Head of caudate nucleus (tissue), 42 donors: ENCODE measurements around the gene NR1D2.
A peak's percentile ranks its signal among the peaks of the same experiment; 100 is the strongest.

Experiments
- DNase-seq, 42 donors: peaks; one replicate each; pipeline versions ENCODE4 v3.0.0 to v3.0.0-alpha.2; 2020 to 2021; ENCODE audit warnings: mixed read lengths in 7 of 42
- intact Hi-C: fragments of 100-400 bp; cut with DNase I; formaldehyde crosslinking; loops from one replicate; pipeline ENCODE4 v1.15.0; 2022

NR1D2 gene

GRCh38 chr3:23926246-23926645, 18.8 kb upstream of the NR1D2 start:
- intact Hi-C loops = no loop called here
- DNase-seq = no peak

GRCh38 chr3:23926736-23927135, 18.4 kb upstream of the NR1D2 start:
- peak in 21 of 42 donors; percentile 12 to 64 (median 32) for DNase-seq
- intact Hi-C loops = no loop called here

GRCh38 chr3:23928524-23928923, 16.6 kb upstream of the NR1D2 start:
- no peak for DNase-seq
- intact Hi-C loops = no loop called here

- no peak for DNase-seq
- intact Hi-C loops = no loop called here
Observed at GRCh38 chr3:23931597-23931996, 13.5 kb upstream of the NR1D2 start.

GRCh38 chr3:23932571-23932970, 12.5 kb upstream of the NR1D2 start:
- intact Hi-C loops = no loop called here
- no peak for DNase-seq

GRCh38 chr3:23934253-23934652, 10.8 kb upstream of the NR1D2 start:
- intact Hi-C loops = no loop called here
- no peak for DNase-seq

- intact Hi-C loops = no loop called here
- no peak for DNase-seq
Observed at GRCh38 chr3:23937296-23937695, 7.8 kb upstream of the NR1D2 start.

GRCh38 chr3:23938688-23939087, 6.4 kb upstream of the NR1D2 start:
- intact Hi-C loops = no loop called here
- DNase-seq = no peak

- intact Hi-C loops = no loop called here
- DNase-seq = no peak
Observed at GRCh38 chr3:23940775-23941174, 4.3 kb upstream of the NR1D2 start.

- intact Hi-C loops = no loop called here
- DNase-seq = no peak
Observed at GRCh38 chr3:23941440-23941839, 3.6 kb upstream of the NR1D2 start.

- DNase-seq = no peak
- intact Hi-C loops = no loop called here
Observed at GRCh38 chr3:23942546-23942945, 2.5 kb upstream of the NR1D2 start.

GRCh38 chr3:23944007-23944783, 891 bp upstream of the NR1D2 start:
- DNase-seq = peak in 2 of 42 donors; percentile 8 to 21
- intact Hi-C loops = no loop called here

- intact Hi-C loops = loop anchor here (1.0 kb wide), 1 partner anchor 28 kb away; the partner anchor contains the start of gene RPL15
- no peak for DNase-seq
Observed at GRCh38 chr3:23945663-23945912, 502 bp downstream of the NR1D2 start.

- peak; percentile 91 to 100 (median 98) for DNase-seq
- intact Hi-C loops = loop anchor here (1.0 to 2.0 kb wide), 2 partner anchors 29 to 45 kb away; partner anchors contain the start of gene RPL15
Observed at GRCh38 chr3:23945913-23946687, 1.0 kb downstream of the NR1D2 start.

GRCh38 chr3:23948761-23949160, 3.7 kb downstream of the NR1D2 start:
- no peak for DNase-seq
- intact Hi-C loops = no loop called here

- intact Hi-C loops = no loop called here
- peak in 12 of 42 donors; percentile 14 to 66 (median 29) for DNase-seq
Observed at GRCh38 chr3:23949784-23950183, 4.7 kb downstream of the NR1D2 start.

- DNase-seq = no peak
- intact Hi-C loops = no loop called here
Observed at GRCh38 chr3:23950293-23950692, 5.2 kb downstream of the NR1D2 start.

GRCh38 chr3:23952646-23953045, 7.6 kb downstream of the NR1D2 start:
- intact Hi-C loops = no loop called here
- no peak for DNase-seq

GRCh38 chr3:23953523-23953922, 8.4 kb downstream of the NR1D2 start:
- no peak for DNase-seq

GRCh38 chr3:23954144-23954543, 9.1 kb downstream of the NR1D2 start:
- intact Hi-C loops = no loop called here
- DNase-seq = no peak

More at GRCh38 chr3:23953523-23953922, 8.4 kb downstream of the NR1D2 start:
- intact Hi-C loops = no loop called here

- no peak for DNase-seq
- intact Hi-C loops = no loop called here
Observed at GRCh38 chr3:23956701-23957100, 11.6 kb downstream of the NR1D2 start.
